Adrenal gland (tissue), 5 donors: Measurements from ENCODE around the gene MRPL41.

ENCODE experiments used
- CTCF ChIP-seq, 6 experiments: fragments of 450-650 bp in 4 of 6; fragments of 200-600 bp in 2 of 6; sonication (generic) in 1 of 6; IDR thresholded peaks; 1 replicate in 5 of 6; 2 replicates in 1 of 6; pipeline versions ENCODE4 v1.5.1 to v1.8.0; 2016 to 2021; ENCODE audit warnings: antibody characterized with exemption in 6 of 6, mild to moderate bottlenecking in 2 of 6, moderate library complexity in 1 of 6
- POLR2A ChIP-seq, 2 donors: fragments of 450-650 bp; IDR thresholded peaks; one replicate each; pipeline ENCODE4 v1.6.1; 2017; ENCODE audit warnings: antibody characterized with exemption in 2 of 2, mild to moderate bottlenecking in 2 of 2, moderate library complexity in 1 of 2
- donor health status: DM: no; HTN: no; CAD: no.

- no peak for TF ChIP-seq CTCF (IDR thresholded peaks at IDR 0.05)
- TF ChIP-seq POLR2A (IDR thresholded peaks at IDR 0.05), result no peak
Measured at GRCh38 chr9:137531099-137531765, 20.4 kb upstream of the MRPL41 start.
